Cardiac muscle cell (in vitro differentiated cells and primary cell): ENCODE measurements around the gene DUSP6. TPM values are rescaled to one million over a fixed set of nuclear protein-coding genes. Genes with fewer than 3 reads are reported as not detected.

Source experiments
- DNase-seq, 2 donors: peaks; one replicate each; pipeline versions ENCODE4 v3.0.0 to v3.0.0-alpha.2; 2010 to 2017; ENCODE audit warnings: low read depth in 1 of 2, low spot score in 1 of 2
- H3K27ac ChIP-seq: fragments of 200-600 bp; sonication (generic); 2 replicates; pipeline ENCODE4 v1.5.1; 2016
- H3K27me3 ChIP-seq: fragments of 200-600 bp; sonication (generic); 2 replicates; pipeline ENCODE4 v1.6.0; 2016; ENCODE audit warnings: control low read depth
- H3K36me3 ChIP-seq: fragments of 200-600 bp; sonication (generic); 2 replicates; pipeline ENCODE4 v1.5.1; 2016; ENCODE audit warnings: control low read depth
- H3K4me1 ChIP-seq: fragments of 200-600 bp; sonication (generic); 2 replicates; pipeline ENCODE4 v1.8.1; 2017; ENCODE audit warnings: low read depth, mild to moderate bottlenecking, mixed run types
- H3K4me3 ChIP-seq: fragments of 200-600 bp; sonication (generic); 2 replicates; pipeline ENCODE4 v1.5.1; 2016; ENCODE audit warnings: mild to moderate bottlenecking
- H3K9me3 ChIP-seq: fragments of 200-600 bp; sonication (generic); 2 replicates; pipeline ENCODE4 v1.5.1; 2017; ENCODE audit warnings: low read depth, mild to moderate bottlenecking, control low read depth
- polyA plus RNA-seq: library from polyadenylated mRNA; unstranded; fragments of >200 nt; fragmentation: Nextera tagmentation; extraction: Ambion mirVana; gene quantifications from 2 replicates; pipeline ENCODE4 v1.2.1, GENCODE V29; 2016
- total RNA-seq: library from RNA; depleted of rRNA; stranded (reverse); fragments of >200 nt; gene quantifications from 2 replicates; pipeline ENCODE4 v1.2.3, GENCODE V29; 2016
- TF ChIP-seq, protein P1 (sequence below): IDR thresholded peaks from 2 replicates; pipeline ENCODE4 v1.5.1; 2012; ENCODE audit warnings: low read depth, mild to moderate bottlenecking, low read length

Gene DUSP6
- total and polyA plus RNA-seq, 2 experiments from 2014 or later: 191 to 200 TPM

DNA sequence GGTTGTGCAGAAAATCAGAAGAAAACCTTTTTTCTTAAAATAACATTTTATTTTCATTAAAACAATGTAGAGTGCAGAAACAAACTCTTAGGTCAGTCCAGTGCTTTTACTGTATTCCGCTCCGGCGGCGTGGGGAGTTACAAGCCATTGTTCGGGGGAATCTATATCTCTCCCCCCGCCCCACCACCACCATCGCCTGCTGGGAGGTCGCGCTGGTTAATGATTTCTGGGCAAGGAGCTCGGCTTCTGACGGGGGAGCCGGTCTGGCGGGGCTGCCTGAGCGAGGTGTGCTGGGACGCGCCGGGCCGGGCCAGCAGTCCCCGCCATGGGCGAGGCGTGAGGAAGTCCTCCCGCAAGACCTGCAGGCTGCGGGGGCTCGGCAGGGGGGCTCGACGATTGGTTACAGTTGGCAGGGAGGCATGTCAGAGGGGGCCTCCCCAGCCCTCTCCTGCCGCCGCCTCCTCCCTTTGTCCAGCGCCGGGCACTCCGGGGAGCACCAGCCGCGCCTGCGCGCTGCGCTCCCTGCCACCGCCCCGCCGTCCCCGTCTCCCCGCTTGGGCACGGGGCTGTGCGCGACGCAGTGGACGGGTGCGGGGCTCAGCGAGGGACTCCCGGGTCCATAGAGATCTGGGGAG, 1.0 kb upstream of the DUSP6 start:
- no peaks in the 10 kb centered on the region for H3K9me3 ChIP-seq
- peak overlapping the region; percentile 94 for H3K27ac ChIP-seq
- no peaks in the 10 kb centered on the region for H3K27me3 ChIP-seq
- peak; percentile 79 to 89 for DNase-seq
- peaks cover 13% of the 10 kb centered on the region for H3K36me3 ChIP-seq
- peaks cover 35% of the 10 kb centered on the region for H3K4me1 ChIP-seq
- TF ChIP-seq, protein P1, sequence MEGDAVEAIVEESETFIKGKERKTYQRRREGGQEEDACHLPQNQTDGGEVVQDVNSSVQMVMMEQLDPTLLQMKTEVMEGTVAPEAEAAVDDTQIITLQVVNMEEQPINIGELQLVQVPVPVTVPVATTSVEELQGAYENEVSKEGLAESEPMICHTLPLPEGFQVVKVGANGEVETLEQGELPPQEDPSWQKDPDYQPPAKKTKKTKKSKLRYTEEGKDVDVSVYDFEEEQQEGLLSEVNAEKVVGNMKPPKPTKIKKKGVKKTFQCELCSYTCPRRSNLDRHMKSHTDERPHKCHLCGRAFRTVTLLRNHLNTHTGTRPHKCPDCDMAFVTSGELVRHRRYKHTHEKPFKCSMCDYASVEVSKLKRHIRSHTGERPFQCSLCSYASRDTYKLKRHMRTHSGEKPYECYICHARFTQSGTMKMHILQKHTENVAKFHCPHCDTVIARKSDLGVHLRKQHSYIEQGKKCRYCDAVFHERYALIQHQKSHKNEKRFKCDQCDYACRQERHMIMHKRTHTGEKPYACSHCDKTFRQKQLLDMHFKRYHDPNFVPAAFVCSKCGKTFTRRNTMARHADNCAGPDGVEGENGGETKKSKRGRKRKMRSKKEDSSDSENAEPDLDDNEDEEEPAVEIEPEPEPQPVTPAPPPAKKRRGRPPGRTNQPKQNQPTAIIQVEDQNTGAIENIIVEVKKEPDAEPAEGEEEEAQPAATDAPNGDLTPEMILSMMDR: no peak
- H3K4me3 ChIP-seq: peak overlapping the region; percentile 38

DNA sequence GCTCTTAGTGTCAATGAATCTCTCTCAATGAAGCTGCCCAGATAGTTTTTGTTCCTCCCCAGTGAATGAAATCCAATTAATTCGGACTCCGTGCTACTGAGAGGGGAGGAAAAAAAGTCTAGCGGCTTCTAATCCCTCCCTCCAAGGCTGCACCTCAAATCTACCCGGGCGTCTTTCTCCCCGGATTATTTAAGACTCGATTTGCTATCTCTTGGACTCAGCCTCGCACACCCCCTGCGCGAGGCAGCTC, 134 bp downstream of the DUSP6 start:
- peaks cover 16% of the 10 kb centered on the region for H3K36me3 ChIP-seq
- H3K27me3 ChIP-seq: no peaks in the 10 kb centered on the region
- H3K4me1 ChIP-seq: peaks cover 39% of the 10 kb centered on the region
- no peaks in the 10 kb centered on the region for H3K9me3 ChIP-seq
- TF ChIP-seq, protein P1: no peak
- peak overlapping the region; percentile 94 for H3K27ac ChIP-seq
- H3K4me3 ChIP-seq: peak overlapping the region; percentile 81
- DNase-seq: no peak

GRCh38 chr12:89351489-89352241, 636 bp downstream of the DUSP6 start:
- DNase-seq: peak; percentile 47 to 67
- no peaks in the 10 kb centered on the region for H3K9me3 ChIP-seq
- H3K4me1 ChIP-seq: peaks cover 39% of the 10 kb centered on the region
- peak overlapping the region; percentile 94 for H3K27ac ChIP-seq
- H3K27me3 ChIP-seq: no peaks in the 10 kb centered on the region
- TF ChIP-seq, protein P1: no peak
- H3K4me3 ChIP-seq: peak overlapping the region; percentile 81
- peaks cover 16% of the 10 kb centered on the region for H3K36me3 ChIP-seq

DNA sequence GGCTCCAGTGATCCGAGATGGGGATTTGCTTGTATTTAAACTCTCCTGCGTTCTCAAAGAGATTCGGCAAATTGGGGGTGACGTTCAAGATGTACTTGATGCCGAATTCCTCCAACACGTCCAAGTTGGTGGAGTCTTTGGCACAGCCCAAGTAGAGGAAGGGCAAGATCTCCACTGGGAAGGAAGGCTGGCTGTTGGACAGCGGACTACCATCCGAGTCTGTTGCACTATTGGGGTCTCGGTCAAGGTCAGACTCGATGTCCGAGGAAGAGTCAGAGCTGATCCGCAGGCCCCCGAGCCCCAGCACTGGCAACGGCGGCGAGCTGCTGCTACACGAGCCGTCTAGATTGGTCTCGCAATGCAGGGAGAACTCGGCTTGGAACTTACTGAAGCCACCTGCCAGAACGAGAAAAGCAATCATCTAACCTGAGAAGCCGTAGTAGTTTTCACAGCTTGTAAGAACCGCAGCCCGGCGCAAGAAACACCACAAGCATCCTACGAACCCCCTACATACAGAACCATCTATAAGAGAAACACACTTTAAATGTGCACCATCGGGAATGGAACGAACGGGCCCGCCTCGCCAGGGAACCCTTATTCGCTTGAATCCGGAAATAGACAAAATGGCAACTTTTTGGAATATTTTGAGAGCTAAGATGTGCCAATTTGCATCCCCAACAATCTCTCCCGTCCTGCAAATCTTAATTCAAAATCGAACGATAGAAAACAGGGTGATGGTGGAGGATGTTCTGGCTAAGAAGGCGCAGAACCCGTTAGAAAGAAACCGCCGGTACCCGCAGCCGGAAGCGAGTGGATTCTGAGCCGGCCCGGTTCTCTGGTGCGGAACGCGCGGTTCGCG, 1.4 kb downstream of the DUSP6 start:
- Histone ChIP-seq H3K4me1 (peaks cover 40% of the 10 kb centered on the region), H3K27ac (peak overlapping the region; percentile 94), H3K9me3 (no peaks in the 10 kb centered on the region), H3K4me3 (peak overlapping the region; percentile 81), H3K27me3 (no peaks in the 10 kb centered on the region), H3K36me3 (peaks cover 16% of the 10 kb centered on the region)
- DNase-seq: peak; percentile 48 to 52
- TF ChIP-seq, protein P1: no peak

- peaks cover 41% of the 10 kb centered on the region for H3K4me1 ChIP-seq
- H3K9me3 ChIP-seq: no peaks in the 10 kb centered on the region
- peak overlapping the region; percentile 81 for H3K4me3 ChIP-seq
- TF ChIP-seq, protein P1: no peak
- H3K27ac ChIP-seq: peak overlapping the region; percentile 94
- H3K27me3 ChIP-seq: no peaks in the 10 kb centered on the region
- H3K36me3 ChIP-seq: peaks cover 16% of the 10 kb centered on the region
- no peak for DNase-seq
Measured at GRCh38 chr12:89350260-89350629, 2.1 kb downstream of the DUSP6 start.
